Upper lobe of left lung (tissue), 4 donors: ENCODE results near the gene GPX5.

Experiments used
- CTCF ChIP-seq, 6 experiments: fragments of 450-650 bp in 4 of 6; fragments of 200-600 bp in 2 of 6; sonication (generic) in 2 of 6; IDR thresholded peaks; one replicate each; pipeline ENCODE4 v1.5.1; 2016 to 2019; ENCODE audit warnings: antibody characterized with exemption in 6 of 6
- POLR2AphosphoS5 ChIP-seq, 2 donors: sonication (generic); formaldehyde crosslinking; IDR thresholded peaks; one replicate each; pipeline ENCODE4 v1.5.1; 2017; ENCODE audit warnings: antibody characterized with exemption in 2 of 2

DNA sequence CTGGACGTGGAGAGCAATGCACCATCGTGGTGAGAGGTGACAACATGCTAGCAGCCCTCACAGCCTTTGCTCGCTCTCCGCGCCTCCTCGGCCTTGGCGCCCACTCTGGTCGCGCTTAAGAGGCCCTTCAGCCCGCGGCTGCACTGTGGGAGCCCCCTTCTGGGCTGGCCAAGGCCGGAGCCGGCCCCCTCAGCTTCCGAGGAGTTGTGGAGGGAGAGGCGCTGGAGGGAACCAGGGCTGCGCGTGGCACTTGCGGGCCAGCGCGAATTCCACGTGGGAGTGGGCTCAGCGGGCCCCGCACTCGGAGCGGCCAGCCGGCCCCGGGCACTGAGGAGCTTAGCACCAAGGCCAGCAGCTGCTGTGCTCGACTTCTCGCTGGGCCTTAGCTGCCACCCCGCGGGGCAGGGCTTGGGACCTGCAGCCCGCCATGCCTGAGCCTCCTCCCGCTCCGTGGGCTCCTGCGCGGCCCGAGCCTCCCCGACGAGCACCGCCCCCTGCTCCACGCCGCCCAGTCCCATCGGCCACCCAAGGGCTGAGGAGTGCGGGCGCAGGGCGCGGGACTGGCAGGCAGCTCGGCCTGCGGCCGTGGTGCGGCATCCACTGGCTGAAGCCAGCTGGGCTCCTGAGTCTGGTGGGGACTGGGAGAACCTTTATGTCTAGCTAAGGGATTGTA lies 13.9 kb upstream of the GPX5 start:
- no peak for TF ChIP-seq CTCF (IDR thresholded peaks at IDR 0.05)
- TF ChIP-seq POLR2AphosphoS5 (IDR thresholded peaks at IDR 0.05) = no peak
